Stimulated activated CD8-positive, alpha-beta memory T cell treated with anti-CD3 and anti-CD28 coated beads, Interleukin-12 subunit alpha, Interleukin-12 subunit beta, amount 100 ng/mL, for 1 hour (primary cell): ENCODE data around the gene PAPPA.

Experiments
- DNase-seq: peaks from one replicate; pipeline ENCODE4 v3.0.0-alpha.2; 2020; ENCODE audit warnings: low read depth

Gene PAPPA

GRCh38 chr9:116182876-116183275, 29.3 kb downstream of the PAPPA start:
- DNase-seq = no peak

DNA sequence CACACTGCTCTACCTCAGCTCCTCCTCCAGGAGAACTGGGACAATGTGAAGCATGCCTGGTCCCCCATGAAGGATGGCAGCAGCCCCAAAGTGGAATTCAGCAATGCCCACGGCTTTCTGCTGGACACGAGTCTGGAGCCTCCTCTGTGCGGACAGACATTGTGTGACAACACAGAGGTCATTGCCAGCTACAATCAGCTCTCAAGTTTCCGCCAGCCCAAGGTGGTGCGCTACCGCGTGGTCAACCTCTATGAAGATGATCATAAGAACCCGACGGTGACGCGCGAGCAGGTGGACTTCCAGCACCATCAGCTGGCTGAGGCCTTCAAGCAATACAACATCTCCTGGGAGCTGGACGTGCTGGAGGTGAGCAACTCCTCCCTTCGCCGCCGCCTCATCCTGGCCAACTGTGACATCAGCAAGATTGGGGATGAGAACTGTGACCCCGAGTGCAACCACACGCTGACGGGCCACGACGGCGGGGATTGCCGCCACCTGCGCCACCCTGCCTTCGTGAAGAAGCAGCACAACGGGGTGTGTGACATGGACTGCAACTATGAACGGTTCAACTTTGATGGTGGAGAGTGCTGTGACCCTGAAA, 34.1 kb downstream of the PAPPA start:
- no peak for DNase-seq

DNA sequence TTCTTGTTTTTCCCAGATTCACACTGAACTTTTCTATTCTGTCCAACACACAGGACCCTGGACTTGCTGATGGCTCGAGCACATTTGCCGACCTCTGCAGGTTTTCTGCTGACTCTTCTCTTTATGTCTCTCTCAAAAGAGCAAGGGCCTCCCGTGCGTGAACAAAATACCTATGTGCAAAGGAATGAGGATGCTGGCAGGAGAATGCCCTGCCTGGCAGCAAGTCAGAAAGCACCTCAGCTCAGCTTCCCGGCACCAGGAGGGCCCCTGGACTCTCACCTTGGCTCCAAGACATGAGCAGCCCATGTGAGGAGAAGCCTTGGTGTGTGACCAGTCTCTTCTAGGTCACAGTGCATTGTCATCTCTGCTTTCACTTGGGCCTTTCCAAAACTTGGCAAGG, 36.1 kb downstream of the PAPPA start:
- no peak for DNase-seq

GRCh38 chr9:116190637-116191396, 37.2 kb downstream of the PAPPA start:
- no peak for DNase-seq

DNA sequence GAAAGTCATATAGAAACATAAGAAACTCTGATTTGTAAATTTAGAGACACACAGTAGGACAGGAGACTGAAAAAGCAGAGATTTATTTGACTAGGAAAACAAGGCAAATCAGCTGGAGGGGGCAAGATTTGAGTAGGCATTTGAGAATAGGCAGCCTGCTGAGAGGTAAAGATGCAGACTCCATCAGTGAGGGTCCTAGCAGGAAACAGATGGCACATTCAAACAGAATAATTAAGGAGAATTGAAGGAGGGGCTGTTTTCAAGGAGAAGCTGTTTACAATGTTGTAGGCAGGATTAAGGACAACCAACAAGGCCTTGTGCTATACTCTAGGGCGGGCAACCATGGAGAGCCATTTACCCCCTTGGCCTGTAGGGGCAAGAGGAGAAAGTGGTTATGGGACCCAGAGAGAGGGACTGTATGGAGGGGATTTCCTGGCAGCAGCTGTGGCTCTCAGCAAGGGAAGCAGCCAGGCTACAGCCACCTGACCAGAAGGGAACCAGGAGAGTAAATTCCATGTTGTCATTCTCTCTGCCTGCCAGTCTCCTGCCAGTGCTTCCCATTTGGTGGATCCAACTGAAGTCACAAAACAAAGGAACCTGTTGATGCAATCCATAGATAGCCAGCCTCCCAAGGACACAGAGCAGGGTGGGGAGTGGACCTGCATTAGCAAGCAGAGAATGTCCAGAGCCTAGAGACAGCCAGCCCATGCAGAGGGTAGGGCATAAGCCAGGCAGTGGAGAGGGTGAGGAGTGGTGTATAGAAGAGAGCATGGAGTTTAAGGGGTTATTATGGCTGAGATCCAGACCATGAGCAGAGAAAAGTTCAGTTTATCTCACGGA, 38.2 kb downstream of the PAPPA start:
- DNase-seq = no peak

GRCh38 chr9:116193636-116194035, 40.0 kb downstream of the PAPPA start:
- DNase-seq = no peak

DNA sequence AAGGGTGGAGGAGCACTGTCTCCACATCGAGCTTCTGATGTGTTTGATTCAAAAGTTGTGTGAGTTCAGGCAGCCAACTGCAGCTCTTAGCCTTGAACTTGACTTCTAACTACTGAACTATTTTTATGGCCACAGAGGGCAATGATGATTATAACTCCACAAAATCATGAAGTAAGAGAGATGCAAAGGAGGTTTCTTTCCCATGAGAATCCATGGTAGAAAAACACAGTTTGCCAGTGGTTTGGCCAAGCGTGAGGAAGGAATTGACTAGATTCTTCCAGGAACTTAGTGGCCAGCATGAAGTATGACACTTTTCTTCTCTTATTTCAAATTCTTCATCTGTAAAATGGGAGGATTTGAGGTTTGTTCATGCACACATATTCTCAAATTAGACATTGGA, 43.2 kb downstream of the PAPPA start:
- no peak for DNase-seq

GRCh38 chr9:116198344-116198743, 44.8 kb downstream of the PAPPA start:
- no peak for DNase-seq

- no peak for DNase-seq
Observed at GRCh38 chr9:116202219-116202912, 48.8 kb downstream of the PAPPA start.

GRCh38 chr9:116204252-116204882, 50.8 kb downstream of the PAPPA start:
- DNase-seq = no peak

GRCh38 chr9:116207371-116208111, 54.0 kb downstream of the PAPPA start:
- DNase-seq = no peak

DNA sequence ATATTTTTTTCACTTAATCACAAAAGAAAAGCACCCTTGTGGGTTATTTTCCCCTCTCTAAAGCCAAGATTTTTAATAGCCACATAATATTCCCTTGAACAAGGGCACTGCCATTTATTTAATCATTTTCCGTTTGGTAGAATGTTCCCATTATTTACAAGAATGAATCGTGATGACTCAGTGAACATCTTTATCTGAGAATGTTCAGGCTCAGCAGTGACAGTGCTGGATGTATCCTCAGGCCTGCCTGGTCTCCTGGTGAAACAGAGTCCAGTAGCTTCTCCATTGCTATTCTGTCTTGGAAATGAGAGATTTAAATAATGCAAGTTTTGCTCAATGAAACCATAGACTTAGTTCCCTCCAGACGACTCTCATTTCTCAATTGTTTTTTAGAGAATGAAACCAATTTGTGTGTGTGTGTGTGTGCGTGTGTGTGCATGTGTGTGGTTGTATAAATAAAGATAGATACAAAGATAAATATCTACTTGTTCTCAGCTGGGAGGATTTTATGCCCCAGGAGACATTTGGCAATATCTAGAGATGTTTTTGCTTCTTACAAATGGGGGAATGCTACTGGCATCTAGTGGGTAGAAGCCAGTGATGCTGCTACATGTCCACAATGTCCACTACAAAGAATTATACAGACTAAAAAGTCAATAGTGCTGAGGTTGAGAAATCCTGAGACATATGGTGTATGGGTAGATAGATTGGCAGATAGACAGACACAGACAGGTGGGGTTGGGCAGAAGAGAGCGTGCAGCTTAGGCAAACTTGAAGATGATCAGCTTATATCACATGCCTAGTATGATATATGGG, 55.0 kb downstream of the PAPPA start:
- DNase-seq = no peak

DNA sequence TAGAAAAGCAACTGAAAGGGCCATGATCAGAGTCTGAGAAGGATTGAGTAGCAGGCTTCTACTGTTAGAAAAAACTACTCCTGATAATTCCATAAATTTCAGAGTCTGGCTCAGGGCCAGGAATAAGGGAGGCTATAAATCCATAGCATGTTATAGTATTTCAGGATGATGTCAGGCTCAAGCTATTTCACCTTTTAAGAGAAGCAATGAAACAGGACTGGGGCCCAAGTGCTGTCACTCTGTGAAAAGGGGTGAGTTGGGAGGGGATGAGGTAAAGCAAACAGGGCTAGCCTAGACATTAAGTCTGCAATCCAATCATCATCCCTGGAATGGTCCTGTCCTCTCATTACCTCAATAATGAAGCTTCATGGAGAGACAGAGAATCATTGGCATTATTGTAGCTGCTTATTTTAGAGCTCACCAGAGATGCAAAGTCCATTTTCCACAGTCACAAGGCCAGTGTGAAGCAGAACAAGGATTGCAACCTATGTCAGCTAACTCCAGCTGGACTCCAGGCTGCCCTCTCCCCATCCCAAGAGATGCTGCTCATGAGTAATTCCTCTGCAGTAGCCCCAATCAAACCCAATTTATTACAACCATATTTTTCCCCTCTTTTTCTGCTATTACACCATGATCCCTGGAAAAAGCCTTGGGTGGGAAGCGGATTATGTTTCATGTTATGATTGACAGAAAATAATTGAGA, 56.0 kb downstream of the PAPPA start:
- DNase-seq = no peak

DNA sequence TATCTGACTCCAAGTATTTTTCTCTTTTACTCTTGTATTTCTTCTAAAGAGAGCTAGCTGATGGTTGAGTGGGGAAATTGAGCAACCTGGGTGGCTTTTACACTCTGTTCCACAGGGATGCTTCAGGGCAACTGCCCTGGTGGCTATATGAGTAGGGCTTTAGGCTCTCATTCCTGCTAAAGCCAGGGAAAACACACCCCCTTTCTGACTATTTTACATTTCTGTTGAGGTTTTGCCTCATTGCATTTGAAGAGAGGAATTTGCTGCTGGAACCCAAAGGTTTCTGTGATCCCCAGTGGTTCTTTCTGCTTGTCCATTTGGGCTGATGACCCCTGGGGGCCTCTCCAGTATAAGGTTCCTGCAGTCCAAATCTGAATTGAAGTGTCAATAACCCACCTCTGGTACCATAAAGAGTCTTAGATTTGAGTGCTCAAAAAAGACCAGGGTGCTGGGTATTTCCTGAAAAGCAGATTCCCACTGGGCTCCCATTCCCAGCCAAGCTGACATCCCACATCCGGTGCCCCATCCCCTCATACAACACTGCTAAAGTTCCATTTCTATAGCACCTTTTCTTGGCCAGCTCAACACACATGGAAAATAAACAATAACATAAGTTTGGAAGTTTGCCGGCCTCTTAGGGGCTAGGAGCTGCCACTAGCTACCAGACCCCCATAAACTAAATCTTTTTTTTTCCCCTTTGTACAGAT, 59.5 kb downstream of the PAPPA start:
- no peak for DNase-seq

GRCh38 chr9:116213693-116214047, 60.1 kb downstream of the PAPPA start:
- DNase-seq = no peak

DNA sequence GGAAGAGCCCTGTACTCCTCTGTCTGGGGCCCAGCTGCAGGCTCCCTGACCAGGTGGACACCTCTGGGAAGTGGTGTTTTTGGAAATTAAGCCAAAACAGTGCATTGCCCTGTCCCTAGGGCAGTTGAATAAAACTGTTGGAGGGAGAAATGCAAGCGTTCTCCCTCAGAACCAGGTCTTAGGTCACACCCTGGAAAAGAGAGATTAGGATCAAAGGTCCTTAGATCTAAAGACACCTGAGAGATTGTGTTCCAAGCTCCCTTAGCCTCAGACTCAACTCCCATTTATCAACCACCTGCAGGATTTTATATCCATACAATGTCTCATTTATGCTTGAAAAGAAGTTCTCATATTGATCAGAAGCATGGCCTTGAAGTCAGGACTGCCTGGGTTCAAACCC, 64.8 kb downstream of the PAPPA start:
- no peak for DNase-seq

GRCh38 chr9:116219686-116220085, 66.1 kb downstream of the PAPPA start:
- DNase-seq = no peak

GRCh38 chr9:116223926-116224325, 70.3 kb downstream of the PAPPA start:
- no peak for DNase-seq

GRCh38 chr9:116230051-116230632, 76.6 kb downstream of the PAPPA start:
- no peak for DNase-seq
